Neural cell (in vitro differentiated cells): ENCODE data around the gene WDR70. TPM values are rescaled to one million over a fixed set of nuclear protein-coding genes. Genes with fewer than 3 reads are reported as not detected.

Experiments used
- H2AFZ ChIP-seq: fragments of 200-600, 300-800 bp; sonication (generic), shearing (Covaris generic); 2 replicates; pipeline ENCODE4 v1.6.0; 2014; ENCODE audit warnings: low read depth, mild to moderate bottlenecking, antibody characterized with exemption, low read length, moderate library complexity
- H3F3A ChIP-seq: fragments of 200-600 bp; shearing (Covaris generic); 2 replicates; pipeline ENCODE4 v1.6.1; 2016; ENCODE audit warnings: mild to moderate bottlenecking, moderate library complexity, mixed read lengths, antibody characterized with exemption, low read length; ENCODE audit not compliant: insufficient read depth, poor library complexity, severe bottlenecking
- H3K27ac ChIP-seq: fragments of 200-600, 300-800 bp; sonication (generic), shearing (Covaris generic); 2 replicates; pipeline ENCODE4 v1.5.1; 2014; ENCODE audit warnings: mild to moderate bottlenecking, low read length, moderate library complexity
- H3K27me3 ChIP-seq: fragments of 300-800, 200-600 bp; sonication (generic), shearing (Covaris generic); 2 replicates; pipeline ENCODE4 v1.6.0; 2014; ENCODE audit warnings: mild to moderate bottlenecking, low read depth, low read length, moderate library complexity; ENCODE audit not compliant: insufficient read depth
- H3K36me3 ChIP-seq: fragments of 300-800, 200-600 bp; sonication (generic), shearing (Covaris generic); 2 replicates; pipeline ENCODE4 v1.5.1; 2014; ENCODE audit warnings: mild to moderate bottlenecking, antibody characterized with exemption, low read length, moderate library complexity; ENCODE audit not compliant: insufficient read depth
- H3K4me2 ChIP-seq: fragments of 300-800, 200-600 bp; sonication (generic), shearing (Covaris generic); 2 replicates; pipeline ENCODE4 v1.6.0; 2014; ENCODE audit warnings: mild to moderate bottlenecking, low read length
- H3K4me3 ChIP-seq: fragments of 300-800, 200-600 bp; sonication (generic), shearing (Covaris generic); 2 replicates; pipeline ENCODE4 v1.5.1; 2014; ENCODE audit warnings: mild to moderate bottlenecking, low read length, moderate library complexity
- H3K79me2 ChIP-seq: fragments of 200-600 bp; shearing (Covaris generic); replicated peaks from 2 replicates; pipeline ENCODE4 v1.6.0; 2014; ENCODE audit warnings: mild to moderate bottlenecking, low read length, moderate library complexity; ENCODE audit not compliant: insufficient read depth
- H3K9ac ChIP-seq: fragments of 300-800, 200-600 bp; sonication (generic), shearing (Covaris generic); 2 replicates; pipeline ENCODE4 v1.6.1; 2016; ENCODE audit warnings: mild to moderate bottlenecking, low read length, mixed read lengths
- H3K9me2 ChIP-seq: fragments of 200-600 bp; shearing (Covaris generic); 2 replicates; pipeline ENCODE4 v1.6.1; 2016; ENCODE audit warnings: mild to moderate bottlenecking, low read length, mixed read lengths; ENCODE audit not compliant: insufficient read depth
- H3K9me3 ChIP-seq: fragments of 200-600, 300-800 bp; sonication (generic), shearing (Covaris generic); 2 replicates; pipeline ENCODE4 v1.6.1; 2016; ENCODE audit warnings: mild to moderate bottlenecking, mixed run types, low read length, moderate library complexity, mixed read lengths
- H4K20me1 ChIP-seq: fragments of 200-600 bp; shearing (Covaris generic); 2 replicates; pipeline ENCODE4 v1.6.1; 2016; ENCODE audit warnings: mild to moderate bottlenecking, mixed run types; ENCODE audit not compliant: insufficient read depth
- CTCF ChIP-seq: fragments of 450-650 bp; IDR thresholded peaks from 2 replicates; pipeline ENCODE4 v1.5.1; 2014; ENCODE audit warnings: antibody characterized with exemption, mild to moderate bottlenecking, moderate library complexity; ENCODE audit not compliant: poor library complexity, severe bottlenecking
- EP300 ChIP-seq: fragments of 450-650 bp; conservative IDR thresholded peaks from 2 replicates; pipeline ENCODE4 v1.6.1; 2014; ENCODE audit warnings: antibody characterized with exemption, mild to moderate bottlenecking, moderate library complexity; ENCODE audit not compliant: poor library complexity, severe bottlenecking
- EZH2 ChIP-seq: fragments of 200-600, 300-800 bp; shearing (Covaris generic), sonication (generic); IDR thresholded peaks from 2 replicates; pipeline ENCODE4 v1.6.1; 2014; ENCODE audit warnings: antibody characterized with exemption, low read length, borderline replicate concordance, mild to moderate bottlenecking; ENCODE audit not compliant: insufficient read depth, poor library complexity, severe bottlenecking
- MXI1 ChIP-seq: fragments of 450-650 bp; conservative IDR thresholded peaks from 2 replicates; pipeline ENCODE4 v1.6.1; 2014; ENCODE audit warnings: antibody characterized with exemption, mild to moderate bottlenecking; ENCODE audit not compliant: poor library complexity, severe bottlenecking
- POLR2AphosphoS5 ChIP-seq: IDR thresholded peaks from 2 replicates; pipeline ENCODE4 v1.6.1; 2012
- RAD21 ChIP-seq: fragments of 450-650 bp; conservative IDR thresholded peaks from 2 replicates; pipeline ENCODE4 v1.6.1; 2014; ENCODE audit warnings: antibody characterized with exemption, mild to moderate bottlenecking, moderate library complexity
- REST ChIP-seq: IDR thresholded peaks from 2 replicates; pipeline ENCODE4 v1.6.1; 2012; ENCODE audit warnings: borderline replicate concordance
- SMC3 ChIP-seq: fragments of 450-650 bp; conservative IDR thresholded peaks from 2 replicates; pipeline ENCODE4 v1.6.1; 2014; ENCODE audit warnings: antibody characterized with exemption, mild to moderate bottlenecking, moderate library complexity; ENCODE audit not compliant: poor library complexity
- TAF1 ChIP-seq: IDR thresholded peaks from 2 replicates; pipeline ENCODE4 v1.6.1; 2012; ENCODE audit warnings: low read depth
- polyA plus RNA-seq: library from polyadenylated mRNA; depleted of rRNA; stranded (reverse); fragments of >200 nt; gene quantifications from 2 replicates; pipeline ENCODE4 v1.2.3, GENCODE V29; 2014

WDR70 gene
- polyA plus RNA-seq, 1 donor from 2014 or later: 40.9 TPM

GRCh38 chr5:37771731-37772130 lies 392.6 kb downstream of the WDR70 start:
- no peak overlapping the region for H3K4me2 ChIP-seq
- no peaks in the 10 kb centered on the region for H3F3A ChIP-seq
- H3K9ac ChIP-seq: no peak overlapping the region
- no peak overlapping the region for H3K27ac ChIP-seq
- no peaks in the 10 kb centered on the region for H3K36me3 ChIP-seq
- no peak overlapping the region for H2AFZ ChIP-seq
- no peak for TF ChIP-seq SMC3
- TF ChIP-seq EP300: no peak
- TF ChIP-seq TAF1: no peak
- no peak for TF ChIP-seq POLR2AphosphoS5
- no peak for TF ChIP-seq CTCF
- TF ChIP-seq REST: no peak
- TF ChIP-seq EZH2: no peak
- no peak for TF ChIP-seq RAD21
- TF ChIP-seq MXI1: no peak
- no peaks in the 10 kb centered on the region for H3K79me2 ChIP-seq
- no peak overlapping the region for H3K4me3 ChIP-seq
- H3K27me3 ChIP-seq: no peaks in the 10 kb centered on the region
- no peaks in the 10 kb centered on the region for H3K9me2 ChIP-seq
- H3K9me3 ChIP-seq: peaks cover 5% of the 10 kb centered on the region
- no peaks in the 10 kb centered on the region for H4K20me1 ChIP-seq

GRCh38 chr5:37772255-37772654 lies 393.1 kb downstream of the WDR70 start:
- Histone ChIP-seq H3K4me3 (no peak overlapping the region), H3K9me2 (no peaks in the 10 kb centered on the region), H3F3A (no peaks in the 10 kb centered on the region), H3K36me3 (no peaks in the 10 kb centered on the region), H2AFZ (no peak overlapping the region), H3K9ac (no peak overlapping the region), H3K9me3 (peaks cover 5% of the 10 kb centered on the region), H3K27me3 (no peaks in the 10 kb centered on the region), H3K4me2 (no peak overlapping the region), H3K27ac (no peak overlapping the region), H3K79me2 (no peaks in the 10 kb centered on the region), H4K20me1 (no peaks in the 10 kb centered on the region)
- TF ChIP-seq RAD21: no peak
- TF ChIP-seq EP300: no peak
- TF ChIP-seq TAF1: no peak
- TF ChIP-seq MXI1: no peak
- no peak for TF ChIP-seq CTCF
- TF ChIP-seq POLR2AphosphoS5: no peak
